A549 (cell line): ENCODE measurements around the gene ALKBH2. TPM values are rescaled to one million over a fixed set of nuclear protein-coding genes. Genes with fewer than 3 reads are reported as not detected.
A peak's percentile ranks its signal among the peaks of the same experiment; 100 is the strongest.

Source experiments
- ATAC-seq, 2 experiments: fragments of 200-7000 bp in 1 of 2; fragments of >200 bp in 1 of 2; cut with Nextera tagmentation in 1 of 2; cut with Tn5 transposase in 1 of 2; 3 replicates each; pipeline versions ENCODE4 v1.8.0 to v1.9.1; 2018 to 2020; ENCODE audit warnings: mild to moderate bottlenecking in 1 of 2, moderate library complexity in 1 of 2
- CTCF ChIA-PET: fragments of 300-600 bp; sonication (Branson Sonifier 250); formaldehyde crosslinking; extraction: SDS; loops from one replicate; lab custom pipeline; 2021; ENCODE audit warnings: antibody characterized with exemption, inconsistent platforms; lab: Yijun Ruan, JAX
- POLR2A ChIA-PET: fragments of 350-600 bp; formaldehyde crosslinking; extraction: SDS; loops from one replicate; lab custom pipeline; 2021; ENCODE audit warnings: antibody characterized with exemption, inconsistent platforms; lab: Yijun Ruan, JAX
- DNase-seq, 2 experiments: peaks; one replicate each; pipeline versions ENCODE4 v3.0.0 to v3.0.0-alpha.2; 2011 to 2016; ENCODE audit warnings: low read depth in 1 of 2, low spot score in 1 of 2
- FAIRE-seq: peaks from 2 replicates; lab custom pipeline; 2011; peaks lifted over from hg19 to GRCh38; lab: Jason Lieb, UNC
- H3K27ac ChIP-seq, 2 experiments: fragments of >200 bp; sonication (Bioruptor Twin); formaldehyde crosslinking; 3 replicates each; pipeline ENCODE4 v1.5.1; 2016 to 2017
- H3K4me1 ChIP-seq: fragments of >200 bp; sonication (Bioruptor Twin); formaldehyde crosslinking; 3 replicates; pipeline ENCODE4 v1.6.1; 2016
- H3K4me2 ChIP-seq: fragments of >200 bp; sonication (Bioruptor Twin); formaldehyde crosslinking; 3 replicates; pipeline ENCODE4 v1.6.1; 2016
- H3K4me3 ChIP-seq: fragments of >200 bp; sonication (Bioruptor Twin); formaldehyde crosslinking; 3 replicates; pipeline ENCODE4 v1.5.1; 2016
- H3K9me3 ChIP-seq: fragments of >200 bp; sonication (Bioruptor Twin); formaldehyde crosslinking; 3 replicates; pipeline ENCODE4 v1.6.1; 2016
- CHD2 ChIP-seq: fragments of 150-350 bp; IDR thresholded peaks from 2 replicates; pipeline ENCODE4 v1.6.1; 2014; ENCODE audit warnings: low read length; ENCODE audit not compliant: partially characterized antibody
- EHMT2 ChIP-seq: fragments of 200-600 bp; sonication (generic); IDR thresholded peaks from 2 replicates; pipeline ENCODE4 v1.6.1; 2016; ENCODE audit warnings: antibody characterized with exemption, low read depth, mild to moderate bottlenecking, moderate library complexity
- EP300 ChIP-seq, 2 experiments: fragments of >200 bp; sonication (Bioruptor Twin); formaldehyde crosslinking; IDR thresholded peaks; 2 replicates in 1 of 2; 3 replicates in 1 of 2; pipeline ENCODE4 v1.6.1; 2016 to 2017
- ESRRA ChIP-seq: fragments of 150-350 bp; IDR thresholded peaks from 2 replicates; pipeline ENCODE4 v1.6.1; 2014; ENCODE audit warnings: mild to moderate bottlenecking, low read length, borderline replicate concordance
- FOSB ChIP-seq: fragments of 250-450 bp; sonication (Bioruptor Pico); IDR thresholded peaks from 2 replicates; pipeline ENCODE4 v1.5.0; 2020; ENCODE audit warnings: mild to moderate bottlenecking, moderate library complexity
- GATA3 ChIP-seq: IDR thresholded peaks from 2 replicates; pipeline ENCODE4 v1.6.1; 2012; ENCODE audit warnings: borderline replicate concordance
- HOXA7 ChIP-seq: fragments of 250-450 bp; sonication (Bioruptor Pico); IDR thresholded peaks from 2 replicates; pipeline ENCODE4 v1.5.0; 2020; ENCODE audit warnings: mild to moderate bottlenecking, moderate library complexity
- HOXB13 ChIP-seq: fragments of 250-450 bp; sonication (Bioruptor Pico); IDR thresholded peaks from 2 replicates; pipeline ENCODE4 v1.5.0; 2020; ENCODE audit warnings: low read depth, mild to moderate bottlenecking, moderate library complexity
- KDM5A ChIP-seq: fragments of 200-600 bp; sonication (generic); IDR thresholded peaks from 2 replicates; pipeline ENCODE4 v1.6.1; 2016; ENCODE audit warnings: antibody characterized with exemption, mild to moderate bottlenecking
- MAFK ChIP-seq: fragments of 450-650 bp; IDR thresholded peaks from 2 replicates; pipeline ENCODE4 v1.6.1; 2014; ENCODE audit not compliant: partially characterized antibody
- MYC ChIP-seq: IDR thresholded peaks from 2 replicates; pipeline ENCODE4 v1.6.1; 2012; ENCODE audit warnings: mild to moderate bottlenecking, inconsistent platforms, low read length, improper control_type of control experiment, borderline replicate concordance
- PHF8 ChIP-seq: fragments of 200-600 bp; sonication (generic); IDR thresholded peaks from 2 replicates; pipeline ENCODE4 v1.6.1; 2016; ENCODE audit warnings: low read depth, mild to moderate bottlenecking, antibody characterized with exemption, moderate library complexity, borderline replicate concordance
- POLR2A ChIP-seq: IDR thresholded peaks from 2 replicates; pipeline ENCODE4 v1.6.1; 2012; ENCODE audit warnings: mild to moderate bottlenecking, low read length
- SREBF2 ChIP-seq: fragments of 450-650 bp; IDR thresholded peaks from 2 replicates; pipeline ENCODE4 v1.6.1; 2014; ENCODE audit warnings: mild to moderate bottlenecking, moderate library complexity
- TFCP2L1 ChIP-seq: fragments of 250-450 bp; sonication (Bioruptor Pico); IDR thresholded peaks from 2 replicates; pipeline ENCODE4 v1.5.0; 2021; ENCODE audit warnings: mild to moderate bottlenecking
- ZFP36 ChIP-seq: fragments of 450-650 bp; IDR thresholded peaks from 2 replicates; pipeline ENCODE4 v1.6.1; 2014; ENCODE audit warnings: borderline replicate concordance; ENCODE audit not compliant: partially characterized antibody
- ZNF302 ChIP-seq: fragments of 250-450 bp; sonication (Bioruptor Pico); IDR thresholded peaks from 2 replicates; pipeline ENCODE4 v1.9.0; 2021; ENCODE audit warnings: inconsistent platforms, mild to moderate bottlenecking, moderate library complexity
- ZSCAN20 ChIP-seq: fragments of 250-450 bp; sonication (Bioruptor Pico); IDR thresholded peaks from 2 replicates; pipeline ENCODE4 v1.8.0; 2022; ENCODE audit warnings: mild to moderate bottlenecking, moderate library complexity
- WGBS: methylation state at CpG from one replicate; pipeline ENCODE4 v1.1.6; 2017; ENCODE audit errors: missing lambda C conversion rate; 5-methylcytosine and 5-hydroxymethylcytosine counted together
- polyA plus RNA-seq, 4 experiments: library from polyadenylated mRNA; depleted of rRNA in 3 of 4; stranded (reverse); fragments of >200 nt; fragmentation: RNase III in 1 of 4; extraction: RNeasy Plus Mini Kit Qiagen cat#74134 plus additional on column Dnase treatment in 1 of 4; gene quantifications; 2 replicates in 3 of 4; 3 replicates in 1 of 4; pipeline ENCODE4 v1.2.3, GENCODE V29; 2011 to 2017
- TF ChIP-seq, protein P1 (sequence below): fragments of 450-650 bp; IDR thresholded peaks from 2 replicates; pipeline ENCODE4 v1.6.1; 2014; ENCODE audit warnings: antibody characterized with exemption
- TF ChIP-seq, protein P2 (sequence below): fragments of 150-350 bp; IDR thresholded peaks from 2 replicates; pipeline ENCODE4 v1.6.1; 2014; ENCODE audit warnings: low read depth, mild to moderate bottlenecking, low read length
- TF ChIP-seq, protein P3 (sequence below): IDR thresholded peaks from 2 replicates; pipeline ENCODE4 v1.6.1; 2012; ENCODE audit warnings: low read depth, borderline replicate concordance
- TF ChIP-seq, protein P4 (sequence below): IDR thresholded peaks from 2 replicates; pipeline ENCODE4 v1.6.1; 2012
- TF ChIP-seq, protein P5 (sequence below): fragments of >200 bp; sonication (Bioruptor Twin); formaldehyde crosslinking; IDR thresholded peaks from 2 replicates; pipeline ENCODE4 v1.6.1; 2016
- TF ChIP-seq, protein P6 (sequence below): fragments of >200 bp; sonication (Bioruptor Twin); formaldehyde crosslinking; IDR thresholded peaks from 3 replicates; pipeline ENCODE4 v1.5.1; 2016

The ALKBH2 gene
- polyA plus RNA-seq, 2 of the 4 experiments (the other 2 are of a cell fraction): 53.9 to 57.7 TPM

DNA sequence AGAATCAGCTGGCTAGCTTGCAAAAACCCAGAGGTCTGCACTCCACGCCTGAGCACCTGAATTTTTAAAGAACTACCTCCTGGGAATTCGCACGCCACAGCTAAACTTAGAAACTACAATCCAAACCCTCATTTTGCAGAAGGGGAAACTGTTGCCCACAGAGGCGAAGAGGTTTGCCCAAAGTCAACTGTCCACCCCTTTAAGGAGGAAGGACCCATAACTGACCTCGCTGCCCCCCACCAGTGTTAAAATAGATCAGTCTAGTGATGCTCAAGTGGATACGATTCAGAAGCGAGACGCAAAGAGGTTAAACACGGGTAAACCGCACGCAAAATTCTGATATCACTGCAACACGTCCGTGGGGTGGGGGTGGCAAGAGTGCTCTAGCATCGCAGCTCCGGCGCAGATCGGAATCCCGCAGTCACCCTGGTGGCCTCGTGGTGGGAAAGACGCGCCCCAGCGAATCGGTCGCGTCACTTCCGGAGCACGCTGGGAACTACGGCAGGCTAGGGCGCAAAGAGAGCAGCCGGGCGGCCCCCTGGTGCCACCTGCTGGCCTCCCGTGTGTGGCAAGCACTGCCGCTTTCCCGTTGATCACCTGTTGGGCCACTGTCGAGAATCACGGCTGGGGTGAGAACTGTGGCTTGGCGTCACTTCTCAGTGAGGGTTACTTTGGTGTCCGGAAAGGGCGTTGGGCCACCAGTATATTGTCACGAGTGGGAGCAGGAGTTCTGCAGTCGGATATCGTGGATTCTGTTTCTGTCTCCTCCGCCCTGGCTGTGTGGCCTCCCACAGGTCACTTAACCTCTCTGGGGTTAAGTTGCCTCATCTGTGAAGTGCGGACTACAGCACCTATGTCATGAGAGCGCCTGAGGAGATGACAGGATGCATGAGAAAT is at the start of gene ALKBH2 (continued):
- TF ChIP-seq, protein P1, sequence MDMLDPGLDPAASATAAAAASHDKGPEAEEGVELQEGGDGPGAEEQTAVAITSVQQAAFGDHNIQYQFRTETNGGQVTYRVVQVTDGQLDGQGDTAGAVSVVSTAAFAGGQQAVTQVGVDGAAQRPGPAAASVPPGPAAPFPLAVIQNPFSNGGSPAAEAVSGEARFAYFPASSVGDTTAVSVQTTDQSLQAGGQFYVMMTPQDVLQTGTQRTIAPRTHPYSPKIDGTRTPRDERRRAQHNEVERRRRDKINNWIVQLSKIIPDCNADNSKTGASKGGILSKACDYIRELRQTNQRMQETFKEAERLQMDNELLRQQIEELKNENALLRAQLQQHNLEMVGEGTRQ: peak; percentile 67; the same call in 1 of the 2 replicates
- TF ChIP-seq ZNF302 (CRISPR knock-in tag): no peak
- peak; percentile 33; the same call in 1 of the 2 replicates for TF ChIP-seq GATA3
- TF ChIP-seq, protein P2, sequence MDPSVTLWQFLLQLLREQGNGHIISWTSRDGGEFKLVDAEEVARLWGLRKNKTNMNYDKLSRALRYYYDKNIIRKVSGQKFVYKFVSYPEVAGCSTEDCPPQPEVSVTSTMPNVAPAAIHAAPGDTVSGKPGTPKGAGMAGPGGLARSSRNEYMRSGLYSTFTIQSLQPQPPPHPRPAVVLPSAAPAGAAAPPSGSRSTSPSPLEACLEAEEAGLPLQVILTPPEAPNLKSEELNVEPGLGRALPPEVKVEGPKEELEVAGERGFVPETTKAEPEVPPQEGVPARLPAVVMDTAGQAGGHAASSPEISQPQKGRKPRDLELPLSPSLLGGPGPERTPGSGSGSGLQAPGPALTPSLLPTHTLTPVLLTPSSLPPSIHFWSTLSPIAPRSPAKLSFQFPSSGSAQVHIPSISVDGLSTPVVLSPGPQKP: peak; percentile 77; the same call in 1 of the 2 replicates
- peak; percentile 94 for TF ChIP-seq POLR2A
- TF ChIP-seq, protein P3, sequence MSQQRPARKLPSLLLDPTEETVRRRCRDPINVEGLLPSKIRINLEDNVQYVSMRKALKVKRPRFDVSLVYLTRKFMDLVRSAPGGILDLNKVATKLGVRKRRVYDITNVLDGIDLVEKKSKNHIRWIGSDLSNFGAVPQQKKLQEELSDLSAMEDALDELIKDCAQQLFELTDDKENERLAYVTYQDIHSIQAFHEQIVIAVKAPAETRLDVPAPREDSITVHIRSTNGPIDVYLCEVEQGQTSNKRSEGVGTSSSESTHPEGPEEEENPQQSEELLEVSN: peak; percentile 100
- TF ChIP-seq EHMT2: no peak
- peak; percentile 64 for TF ChIP-seq PHF8
- TF ChIP-seq, protein P4, sequence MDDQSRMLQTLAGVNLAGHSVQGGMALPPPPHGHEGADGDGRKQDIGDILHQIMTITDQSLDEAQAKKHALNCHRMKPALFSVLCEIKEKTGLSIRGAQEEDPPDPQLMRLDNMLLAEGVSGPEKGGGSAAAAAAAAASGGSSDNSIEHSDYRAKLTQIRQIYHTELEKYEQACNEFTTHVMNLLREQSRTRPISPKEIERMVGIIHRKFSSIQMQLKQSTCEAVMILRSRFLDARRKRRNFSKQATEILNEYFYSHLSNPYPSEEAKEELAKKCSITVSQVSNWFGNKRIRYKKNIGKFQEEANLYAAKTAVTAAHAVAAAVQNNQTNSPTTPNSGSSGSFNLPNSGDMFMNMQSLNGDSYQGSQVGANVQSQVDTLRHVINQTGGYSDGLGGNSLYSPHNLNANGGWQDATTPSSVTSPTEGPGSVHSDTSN: peak; percentile 56
- TF ChIP-seq CHD2: peak; percentile 91
- peak; percentile 88 for TF ChIP-seq HOXB13 (CRISPR knock-in tag)
- TF ChIP-seq FOSB (CRISPR knock-in tag): peak; percentile 43; the same call in 1 of the 2 replicates
- TF ChIP-seq MAFK: no peak
- TF ChIP-seq, protein P5, sequence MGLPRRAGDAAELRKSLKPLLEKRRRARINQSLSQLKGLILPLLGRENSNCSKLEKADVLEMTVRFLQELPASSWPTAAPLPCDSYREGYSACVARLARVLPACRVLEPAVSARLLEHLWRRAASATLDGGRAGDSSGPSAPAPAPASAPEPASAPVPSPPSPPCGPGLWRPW: no peak
- peak; percentile 97 for TF ChIP-seq MYC
- peak; percentile 46 for TF ChIP-seq HOXA7
- peak; percentile 90 for TF ChIP-seq TFCP2L1
- no peak for TF ChIP-seq EP300 (IDR thresholded peaks at IDR 0.05)
- TF ChIP-seq, all 56 proteins: peak for 31

DNA sequence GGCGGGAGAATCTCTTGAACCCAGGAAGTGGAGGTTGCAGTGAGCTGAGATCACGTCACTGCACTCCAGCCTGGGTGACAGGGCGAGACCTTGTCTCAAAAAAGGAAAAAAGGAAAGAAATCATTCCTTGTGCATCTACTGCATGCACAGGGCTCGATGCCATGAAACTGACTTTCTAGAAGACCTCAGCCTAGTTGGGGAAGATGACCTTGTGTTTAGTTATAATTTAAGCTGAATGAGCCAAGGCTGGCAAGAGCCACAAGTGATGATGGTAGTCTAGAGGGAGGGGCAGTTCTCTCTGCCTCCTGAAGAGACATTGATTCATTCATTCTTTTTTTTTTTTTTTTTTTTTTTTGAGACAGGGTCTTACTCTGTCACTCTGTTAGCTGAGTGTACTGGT is 47.3 kb upstream of the ALKBH2 start:
- Histone ChIP-seq H3K4me3 (no peak overlapping the region), H3K4me1 (no peaks in the 10 kb centered on the region), H3K4me2 (no peak overlapping the region)
- ATAC-seq (no peak), DNase-seq (no peak)
- TF ChIP-seq ZSCAN20 (CRISPR knock-in tag) (no peak), ZNF302 (CRISPR knock-in tag) (no peak), SREBF2 (no peak), EHMT2 (no peak), ESRRA (no peak), KDM5A (no peak), ZFP36 (no peak), PHF8 (no peak)
- TF ChIP-seq, protein P6, sequence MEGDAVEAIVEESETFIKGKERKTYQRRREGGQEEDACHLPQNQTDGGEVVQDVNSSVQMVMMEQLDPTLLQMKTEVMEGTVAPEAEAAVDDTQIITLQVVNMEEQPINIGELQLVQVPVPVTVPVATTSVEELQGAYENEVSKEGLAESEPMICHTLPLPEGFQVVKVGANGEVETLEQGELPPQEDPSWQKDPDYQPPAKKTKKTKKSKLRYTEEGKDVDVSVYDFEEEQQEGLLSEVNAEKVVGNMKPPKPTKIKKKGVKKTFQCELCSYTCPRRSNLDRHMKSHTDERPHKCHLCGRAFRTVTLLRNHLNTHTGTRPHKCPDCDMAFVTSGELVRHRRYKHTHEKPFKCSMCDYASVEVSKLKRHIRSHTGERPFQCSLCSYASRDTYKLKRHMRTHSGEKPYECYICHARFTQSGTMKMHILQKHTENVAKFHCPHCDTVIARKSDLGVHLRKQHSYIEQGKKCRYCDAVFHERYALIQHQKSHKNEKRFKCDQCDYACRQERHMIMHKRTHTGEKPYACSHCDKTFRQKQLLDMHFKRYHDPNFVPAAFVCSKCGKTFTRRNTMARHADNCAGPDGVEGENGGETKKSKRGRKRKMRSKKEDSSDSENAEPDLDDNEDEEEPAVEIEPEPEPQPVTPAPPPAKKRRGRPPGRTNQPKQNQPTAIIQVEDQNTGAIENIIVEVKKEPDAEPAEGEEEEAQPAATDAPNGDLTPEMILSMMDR: no peak
- TF ChIP-seq, all 56 proteins: peak for 0
- Histone ChIP-seq H3K9me3 (peaks cover 5% of the 10 kb centered on the region; the same call in 1 of the 3 replicates), H3K27ac (no peak overlapping the region)
- 90% methylated on average over 4 of the region's 4 CpGs for WGBS
- FAIRE-seq: no peak
- CTCF ChIA-PET: interaction anchor here (0.7 to 1.2 kb wide), 2 partner anchors 29 to 227 kb away, joined by 4 read pairs; no protein-coding TSS in a partner anchor
- POLR2A ChIA-PET: no interaction called here
